ENCODE results near the gene KLHL36.

Gene KLHL36

GRCh38 chr16:84656649-84657048 is 8.3 kb downstream of the KLHL36 start:
- Histone ChIP-seq H3K27ac (ENCODE audit: low read depth, low read length) (no peak overlapping the region), H3K27me3 (ENCODE audit: control insufficient read depth in 1 of 2, insufficient read depth in 2 of 2, low read length in 2 of 2) (no peaks in the 10 kb centered on the region), H3K9me3 (ENCODE audit: control insufficient read depth in 1 of 2, low read length in 2 of 2) (no peaks in the 10 kb centered on the region), H3K4me1 (ENCODE audit: control insufficient read depth in 1 of 2, insufficient read depth in 2 of 2, low read length in 2 of 2) (no peaks in the 10 kb centered on the region), H3K36me3 (ENCODE audit: control insufficient read depth in 1 of 2, insufficient read depth in 2 of 2, low read length in 2 of 2) (peaks cover 42 to 68% of the 10 kb centered on the region in 2 donors), H3K4me3 (ENCODE audit: low read depth in 1 of 2, low read length in 2 of 2) (no peak overlapping the region), H3K9ac (ENCODE audit: low read depth in 1 of 2, low read length in 2 of 2) (no peak overlapping the region)

- H3K27me3 ChIP-seq (ENCODE audit: control insufficient read depth in 1 of 2, insufficient read depth in 2 of 2, low read length in 2 of 2) = no peaks in the 10 kb centered on the region
- H3K4me1 ChIP-seq (ENCODE audit: control insufficient read depth in 1 of 2, insufficient read depth in 2 of 2, low read length in 2 of 2) = no peaks in the 10 kb centered on the region
- no peak overlapping the region for H3K27ac ChIP-seq (ENCODE audit: low read depth, low read length)
- H3K9ac ChIP-seq (ENCODE audit: low read depth in 1 of 2, low read length in 2 of 2) = no peak overlapping the region
- no peaks in the 10 kb centered on the region for H3K9me3 ChIP-seq (ENCODE audit: control insufficient read depth in 1 of 2, low read length in 2 of 2)
- no peak overlapping the region for H3K4me3 ChIP-seq (ENCODE audit: low read depth in 1 of 2, low read length in 2 of 2)
- peaks cover 49 to 70% of the 10 kb centered on the region in 2 donors for H3K36me3 ChIP-seq (ENCODE audit: control insufficient read depth in 1 of 2, insufficient read depth in 2 of 2, low read length in 2 of 2)
These were observed 9.0 kb downstream of the KLHL36 start for GRCh38 chr16:84657229-84657837.

GRCh38 chr16:84658690-84659089 is 10.4 kb downstream of the KLHL36 start:
- Histone ChIP-seq H3K4me1 (ENCODE audit: control insufficient read depth in 1 of 2, insufficient read depth in 2 of 2, low read length in 2 of 2) (no peaks in the 10 kb centered on the region), H3K4me3 (ENCODE audit: low read depth in 1 of 2, low read length in 2 of 2) (no peak overlapping the region), H3K9ac (ENCODE audit: low read depth in 1 of 2, low read length in 2 of 2) (no peak overlapping the region), H3K27me3 (ENCODE audit: control insufficient read depth in 1 of 2, insufficient read depth in 2 of 2, low read length in 2 of 2) (no peaks in the 10 kb centered on the region), H3K9me3 (ENCODE audit: control insufficient read depth in 1 of 2, low read length in 2 of 2) (no peaks in the 10 kb centered on the region), H3K36me3 (ENCODE audit: control insufficient read depth in 1 of 2, insufficient read depth in 2 of 2, low read length in 2 of 2) (peaks cover 52 to 75% of the 10 kb centered on the region in 2 donors), H3K27ac (ENCODE audit: low read depth, low read length) (no peak overlapping the region)

- Histone ChIP-seq H3K36me3 (ENCODE audit: control insufficient read depth in 1 of 2, insufficient read depth in 2 of 2, low read length in 2 of 2) (peaks cover 53 to 76% of the 10 kb centered on the region in 2 donors), H3K9me3 (ENCODE audit: control insufficient read depth in 1 of 2, low read length in 2 of 2) (no peaks in the 10 kb centered on the region), H3K27ac (ENCODE audit: low read depth, low read length) (no peak overlapping the region)
These were observed 11.5 kb downstream of the KLHL36 start for GRCh38 chr16:84659656-84660300.

GRCh38 chr16:84660973-84661372 is 12.7 kb downstream of the KLHL36 start:
- Histone ChIP-seq H3K4me3 (ENCODE audit: low read depth in 1 of 2, low read length in 2 of 2) (no peak overlapping the region), H3K9me3 (ENCODE audit: control insufficient read depth in 1 of 2, low read length in 2 of 2) (no peaks in the 10 kb centered on the region), H3K27me3 (ENCODE audit: control insufficient read depth in 1 of 2, insufficient read depth in 2 of 2, low read length in 2 of 2) (no peaks in the 10 kb centered on the region), H3K9ac (ENCODE audit: low read depth in 1 of 2, low read length in 2 of 2) (no peak overlapping the region), H3K27ac (ENCODE audit: low read depth, low read length) (no peak overlapping the region), H3K4me1 (ENCODE audit: control insufficient read depth in 1 of 2, insufficient read depth in 2 of 2, low read length in 2 of 2) (peaks cover 9 to 17% of the 10 kb centered on the region in 2 donors), H3K36me3 (ENCODE audit: control insufficient read depth in 1 of 2, insufficient read depth in 2 of 2, low read length in 2 of 2) (peaks cover 53 to 84% of the 10 kb centered on the region in 2 donors)

More at GRCh38 chr16:84659656-84660300, 11.5 kb downstream of the KLHL36 start:
- Histone ChIP-seq H3K4me3 (ENCODE audit: low read depth in 1 of 2, low read length in 2 of 2) (no peak overlapping the region), H3K9ac (ENCODE audit: low read depth in 1 of 2, low read length in 2 of 2) (no peak overlapping the region), H3K27me3 (ENCODE audit: control insufficient read depth in 1 of 2, insufficient read depth in 2 of 2, low read length in 2 of 2) (no peaks in the 10 kb centered on the region), H3K4me1 (ENCODE audit: control insufficient read depth in 1 of 2, insufficient read depth in 2 of 2, low read length in 2 of 2) (peaks cover 0 to 8% of the 10 kb centered on the region in 2 donors)

DNA sequence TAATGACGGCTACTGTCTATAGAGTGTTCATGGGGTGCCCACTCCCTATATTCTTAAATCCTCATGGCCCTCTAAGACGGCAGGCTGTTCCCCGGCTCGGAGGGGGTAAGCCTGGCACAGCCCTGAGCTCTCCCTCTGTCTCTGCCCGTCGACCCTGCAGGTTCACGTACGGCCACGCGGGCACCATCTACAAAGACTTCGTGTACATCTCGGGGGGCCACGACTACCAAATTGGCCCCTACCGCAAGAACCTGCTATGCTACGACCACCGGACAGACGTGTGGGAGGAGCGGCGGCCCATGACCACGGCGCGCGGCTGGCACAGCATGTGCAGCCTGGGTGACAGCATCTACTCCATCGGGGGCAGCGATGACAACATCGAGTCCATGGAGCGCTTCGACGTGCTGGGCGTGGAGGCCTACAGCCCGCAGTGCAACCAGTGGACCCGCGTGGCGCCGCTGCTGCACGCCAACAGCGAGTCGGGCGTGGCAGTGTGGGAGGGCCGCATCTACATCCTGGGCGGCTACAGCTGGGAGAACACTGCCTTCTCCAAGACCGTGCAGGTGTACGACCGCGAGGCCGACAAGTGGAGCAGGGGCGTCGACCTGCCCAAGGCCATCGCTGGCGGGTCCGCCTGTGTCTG is 13.2 kb downstream of the KLHL36 start:
- H3K27ac ChIP-seq (ENCODE audit: low read depth, low read length) = no peak overlapping the region
- no peaks in the 10 kb centered on the region for H3K9me3 ChIP-seq (ENCODE audit: control insufficient read depth in 1 of 2, low read length in 2 of 2)
- no peak overlapping the region for H3K9ac ChIP-seq (ENCODE audit: low read depth in 1 of 2, low read length in 2 of 2)
- H3K4me3 ChIP-seq (ENCODE audit: low read depth in 1 of 2, low read length in 2 of 2) = no peak overlapping the region
- H3K27me3 ChIP-seq (ENCODE audit: control insufficient read depth in 1 of 2, insufficient read depth in 2 of 2, low read length in 2 of 2) = no peaks in the 10 kb centered on the region
- H3K4me1 ChIP-seq (ENCODE audit: control insufficient read depth in 1 of 2, insufficient read depth in 2 of 2, low read length in 2 of 2) = peaks cover 9 to 17% of the 10 kb centered on the region in 2 donors
- peaks cover 56 to 88% of the 10 kb centered on the region in 2 donors for H3K36me3 ChIP-seq (ENCODE audit: control insufficient read depth in 1 of 2, insufficient read depth in 2 of 2, low read length in 2 of 2)

DNA sequence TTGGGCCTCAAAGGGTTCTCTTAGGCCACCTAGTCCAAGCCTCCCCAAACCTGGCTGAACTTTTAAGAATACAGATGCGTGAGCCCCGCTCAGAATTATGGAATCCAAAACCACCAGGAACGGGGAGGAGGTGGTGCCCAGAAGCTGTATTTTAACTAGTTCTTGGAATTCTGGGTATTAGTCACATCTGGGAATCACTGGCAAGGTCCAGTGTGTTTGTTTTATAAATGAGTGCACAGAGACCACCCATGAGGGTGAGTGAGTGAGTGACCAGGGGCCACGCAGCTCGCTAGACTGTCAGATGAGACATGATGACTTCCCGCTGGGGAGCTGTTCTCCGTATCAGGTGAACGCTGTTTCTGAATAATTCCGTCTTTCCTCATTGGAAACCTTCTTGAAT is 14.2 kb downstream of the KLHL36 start:
- no peaks in the 10 kb centered on the region for H3K9me3 ChIP-seq (ENCODE audit: control insufficient read depth in 1 of 2, low read length in 2 of 2)
- no peak overlapping the region for H3K4me3 ChIP-seq (ENCODE audit: low read depth in 1 of 2, low read length in 2 of 2)
- H3K9ac ChIP-seq (ENCODE audit: low read depth in 1 of 2, low read length in 2 of 2) = no peak overlapping the region
- H3K27me3 ChIP-seq (ENCODE audit: control insufficient read depth in 1 of 2, insufficient read depth in 2 of 2, low read length in 2 of 2) = no peaks in the 10 kb centered on the region
- H3K36me3 ChIP-seq (ENCODE audit: control insufficient read depth in 1 of 2, insufficient read depth in 2 of 2, low read length in 2 of 2) = peaks cover 51 to 79% of the 10 kb centered on the region in 2 donors
- peaks cover 9 to 17% of the 10 kb centered on the region in 2 donors for H3K4me1 ChIP-seq (ENCODE audit: control insufficient read depth in 1 of 2, insufficient read depth in 2 of 2, low read length in 2 of 2)
- H3K27ac ChIP-seq (ENCODE audit: low read depth, low read length) = no peak overlapping the region

GRCh38 chr16:84663433-84664101 is 15.3 kb downstream of the KLHL36 start:
- Histone ChIP-seq H3K36me3 (ENCODE audit: control insufficient read depth in 1 of 2, insufficient read depth in 2 of 2, low read length in 2 of 2) (peaks cover 42 to 68% of the 10 kb centered on the region in 2 donors), H3K27me3 (ENCODE audit: control insufficient read depth in 1 of 2, insufficient read depth in 2 of 2, low read length in 2 of 2) (no peaks in the 10 kb centered on the region), H3K9ac (ENCODE audit: low read depth in 1 of 2, low read length in 2 of 2) (no peak overlapping the region), H3K9me3 (ENCODE audit: control insufficient read depth in 1 of 2, low read length in 2 of 2) (no peaks in the 10 kb centered on the region), H3K27ac (ENCODE audit: low read depth, low read length) (no peak overlapping the region), H3K4me3 (ENCODE audit: low read depth in 1 of 2, low read length in 2 of 2) (no peak overlapping the region), H3K4me1 (ENCODE audit: control insufficient read depth in 1 of 2, insufficient read depth in 2 of 2, low read length in 2 of 2) (peaks cover 9 to 17% of the 10 kb centered on the region in 2 donors)

- no peak overlapping the region for H3K27ac ChIP-seq (ENCODE audit: low read depth, low read length)
- H3K27me3 ChIP-seq (ENCODE audit: control insufficient read depth in 1 of 2, insufficient read depth in 2 of 2, low read length in 2 of 2) = no peaks in the 10 kb centered on the region
- H3K4me3 ChIP-seq (ENCODE audit: low read depth in 1 of 2, low read length in 2 of 2) = no peak overlapping the region
- H3K4me1 ChIP-seq (ENCODE audit: control insufficient read depth in 1 of 2, insufficient read depth in 2 of 2, low read length in 2 of 2) = peaks cover 9 to 17% of the 10 kb centered on the region in 2 donors
- H3K36me3 ChIP-seq (ENCODE audit: control insufficient read depth in 1 of 2, insufficient read depth in 2 of 2, low read length in 2 of 2) = peaks cover 29 to 50% of the 10 kb centered on the region in 2 donors
- no peaks in the 10 kb centered on the region for H3K9me3 ChIP-seq (ENCODE audit: control insufficient read depth in 1 of 2, low read length in 2 of 2)
- no peak overlapping the region for H3K9ac ChIP-seq (ENCODE audit: low read depth in 1 of 2, low read length in 2 of 2)
These were observed 17.0 kb downstream of the KLHL36 start for GRCh38 chr16:84665359-84665758.

DNA sequence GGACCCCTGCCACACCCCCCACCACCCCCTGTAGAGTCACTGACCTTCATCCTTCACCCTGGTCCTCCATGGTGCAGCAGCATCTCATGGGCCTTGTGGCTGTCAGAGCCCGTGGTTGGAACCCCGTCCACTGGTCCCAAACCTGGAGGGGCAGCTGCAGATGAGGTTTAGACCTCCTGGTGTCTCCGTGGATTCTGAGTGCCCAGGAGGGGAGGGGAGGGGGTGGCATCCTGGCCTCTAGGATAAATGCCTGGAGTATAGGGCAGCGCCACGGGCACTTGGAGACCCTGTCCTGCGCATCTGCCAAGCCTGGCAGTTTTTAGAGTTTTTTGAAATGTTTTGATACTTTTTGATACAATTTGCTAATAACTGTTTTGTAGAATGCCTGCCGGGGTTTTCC is 17.5 kb downstream of the KLHL36 start:
- Histone ChIP-seq H3K9me3 (ENCODE audit: control insufficient read depth in 1 of 2, low read length in 2 of 2) (no peaks in the 10 kb centered on the region), H3K4me3 (ENCODE audit: low read depth in 1 of 2, low read length in 2 of 2) (no peak overlapping the region), H3K27me3 (ENCODE audit: control insufficient read depth in 1 of 2, insufficient read depth in 2 of 2, low read length in 2 of 2) (no peaks in the 10 kb centered on the region), H3K27ac (ENCODE audit: low read depth, low read length) (no peak overlapping the region), H3K4me1 (ENCODE audit: control insufficient read depth in 1 of 2, insufficient read depth in 2 of 2, low read length in 2 of 2) (peaks cover 9 to 17% of the 10 kb centered on the region in 2 donors), H3K9ac (ENCODE audit: low read depth in 1 of 2, low read length in 2 of 2) (no peak overlapping the region), H3K36me3 (ENCODE audit: control insufficient read depth in 1 of 2, insufficient read depth in 2 of 2, low read length in 2 of 2) (peaks cover 29 to 45% of the 10 kb centered on the region in 2 donors)

Data from duodenal mucosa (tissue), 2 donors.